WTC11 (cell line): ENCODE results near the gene SMYD3. TPM values are rescaled to one million over a fixed set of nuclear protein-coding genes. Genes with fewer than 3 reads are reported as not detected.

Experiments
- ATAC-seq: fragments of 200-7000 bp; cut with Tn5 transposase; 2 replicates; pipeline ENCODE4 v1.10.0; 2021; ENCODE audit warnings: mild to moderate bottlenecking, moderate library complexity
- CTCF ChIA-PET: fragments of 300-600 bp; sonication (Branson Sonifier 250); formaldehyde crosslinking; loops from one replicate; lab custom pipeline; 2021; ENCODE audit warnings: antibody characterized with exemption; lab: Charles Lee
- POLR2A ChIA-PET: fragments of 350-600 bp; sonication (Branson Sonifier 250); formaldehyde crosslinking; loops from one replicate; lab custom pipeline; 2021; ENCODE audit warnings: antibody characterized with exemption; lab: Charles Lee
- DNase-seq: peaks from one replicate; pipeline ENCODE4 v3.0.0; 2021; ENCODE audit warnings: low spot score
- H3K27ac Mint-ChIP-seq: 2 replicates; pipeline ENCODE4 v1.8.0; 2021; ENCODE audit warnings: mixed read lengths
- H3K27me3 Mint-ChIP-seq: 2 replicates; pipeline ENCODE4 v1.8.0; 2021; ENCODE audit warnings: low read depth, mild to moderate bottlenecking, moderate library complexity, mixed read lengths
- H3K36me3 Mint-ChIP-seq: 2 replicates; pipeline ENCODE4 v1.8.0; 2021; ENCODE audit warnings: mixed read lengths
- H3K4me1 Mint-ChIP-seq: 2 replicates; pipeline ENCODE4 v1.8.0; 2022; ENCODE audit warnings: mixed read lengths
- H3K4me3 Mint-ChIP-seq: 2 replicates; pipeline ENCODE4 v1.8.0; 2021; ENCODE audit warnings: mild to moderate bottlenecking, moderate library complexity, mixed read lengths
- H3K9me3 Mint-ChIP-seq: 2 replicates; pipeline ENCODE4 v1.8.0; 2021; ENCODE audit warnings: mixed read lengths
- ATF1 ChIP-seq: sonication (generic); formaldehyde crosslinking; IDR thresholded peaks from 2 replicates; pipeline ENCODE4 v1.8.1; 2023; ENCODE audit warnings: mild to moderate bottlenecking, moderate library complexity, missing genetic modification reagents
- ETV6 ChIP-seq: sonication (generic); formaldehyde crosslinking; IDR thresholded peaks from 2 replicates; pipeline ENCODE4 v1.8.1; 2022; ENCODE audit warnings: mild to moderate bottlenecking, missing genetic modification reagents
- FOXJ3 ChIP-seq: sonication (generic); formaldehyde crosslinking; IDR thresholded peaks from 2 replicates; pipeline ENCODE4 v1.9.0; 2021; ENCODE audit warnings: missing genetic modification reagents, mild to moderate bottlenecking, borderline replicate concordance
- FOXK1 ChIP-seq: sonication (generic); formaldehyde crosslinking; IDR thresholded peaks from 2 replicates; pipeline ENCODE4 v1.8.0; 2022; ENCODE audit warnings: mild to moderate bottlenecking, moderate library complexity, missing genetic modification reagents
- FOXP1 ChIP-seq: sonication (generic); formaldehyde crosslinking; IDR thresholded peaks from 2 replicates; pipeline ENCODE4 v1.8.0; 2022; ENCODE audit warnings: missing genetic modification reagents, mild to moderate bottlenecking, moderate library complexity, borderline replicate concordance
- GABPB1 ChIP-seq: sonication (generic); formaldehyde crosslinking; IDR thresholded peaks from 2 replicates; pipeline ENCODE4 v1.8.1; 2023; ENCODE audit warnings: mild to moderate bottlenecking, missing genetic modification reagents
- GRHL2 ChIP-seq: fragments of 250-450 bp; sonication (Bioruptor Pico); IDR thresholded peaks from 2 replicates; pipeline ENCODE4 v1.8.0; 2022; ENCODE audit warnings: mild to moderate bottlenecking, moderate library complexity; ENCODE audit not compliant: insufficient replicate concordance, severe bottlenecking
- GTF2I ChIP-seq: fragments of 250-450 bp; sonication (Bioruptor Pico); conservative IDR thresholded peaks from 2 replicates; pipeline ENCODE4 v1.4.0; 2021; ENCODE audit warnings: mild to moderate bottlenecking
- HMGA2 ChIP-seq: fragments of 250-450 bp; sonication (Bioruptor Pico); IDR thresholded peaks from 2 replicates; pipeline ENCODE4 v1.4.0; 2021; ENCODE audit warnings: mild to moderate bottlenecking, moderate library complexity
- MXD4 ChIP-seq: fragments of 250-450 bp; sonication (Bioruptor Pico); IDR thresholded peaks from 2 replicates; pipeline ENCODE4 v1.8.0; 2021; ENCODE audit warnings: mild to moderate bottlenecking, moderate library complexity, borderline replicate concordance
- NFATC4 ChIP-seq: fragments of 250-450 bp; sonication (Bioruptor Pico); IDR thresholded peaks from 2 replicates; pipeline ENCODE4 v1.9.0; 2021; ENCODE audit warnings: mild to moderate bottlenecking
- RORB ChIP-seq: fragments of 250-450 bp; sonication (Bioruptor Pico); IDR thresholded peaks from 2 replicates; pipeline ENCODE4 v1.9.0; 2021; ENCODE audit warnings: mild to moderate bottlenecking
- TEAD1 ChIP-seq: sonication (generic); formaldehyde crosslinking; IDR thresholded peaks from 2 replicates; pipeline ENCODE4 v1.8.0; 2022; ENCODE audit warnings: mild to moderate bottlenecking, missing genetic modification reagents
- TEAD4 ChIP-seq: sonication (generic); formaldehyde crosslinking; IDR thresholded peaks from 2 replicates; pipeline ENCODE4 v1.8.0; 2022; ENCODE audit warnings: mild to moderate bottlenecking, missing genetic modification reagents
- ZNF232 ChIP-seq: sonication (generic); formaldehyde crosslinking; IDR thresholded peaks from 2 replicates; pipeline ENCODE4 v1.8.0; 2022; ENCODE audit warnings: mild to moderate bottlenecking, missing genetic modification reagents
- ZNF263 ChIP-seq: sonication (generic); formaldehyde crosslinking; IDR thresholded peaks from 2 replicates; pipeline ENCODE4 v1.8.1; 2022; ENCODE audit warnings: low read depth, mild to moderate bottlenecking, moderate library complexity, missing genetic modification reagents
- total RNA-seq: library from RNA; stranded (reverse); gene quantifications from 3 replicates; pipeline ENCODE4 v1.2.3, GENCODE V29; 2021
- TF ChIP-seq, protein P1 (sequence below): fragments of 250-450 bp; sonication (Bioruptor Pico); IDR thresholded peaks from 2 replicates; pipeline ENCODE4 v1.9.0; 2021; ENCODE audit warnings: moderate library complexity, mild to moderate bottlenecking, inconsistent platforms, borderline replicate concordance
- TF ChIP-seq, protein P2 (sequence below): sonication (generic); formaldehyde crosslinking; IDR thresholded peaks from 2 replicates; pipeline ENCODE4 v1.8.1; 2022; ENCODE audit warnings: low read depth, mild to moderate bottlenecking, moderate library complexity, missing genetic modification reagents, borderline replicate concordance
- TF ChIP-seq, protein P3 (sequence below): sonication (generic); formaldehyde crosslinking; IDR thresholded peaks from 2 replicates; pipeline ENCODE4 v1.8.0; 2023; ENCODE audit warnings: missing genetic modification reagents
- TF ChIP-seq, protein P4 (sequence below): sonication (generic); formaldehyde crosslinking; IDR thresholded peaks from 2 replicates; pipeline ENCODE4 v1.8.0; 2022; ENCODE audit warnings: mild to moderate bottlenecking, missing genetic modification reagents
- TF ChIP-seq, protein P5 (sequence below): sonication (generic); formaldehyde crosslinking; IDR thresholded peaks from 2 replicates; pipeline ENCODE4 v1.8.0; 2022; ENCODE audit warnings: mild to moderate bottlenecking, missing genetic modification reagents
- TF ChIP-seq, protein P6 (sequence below): fragments of 200-600 bp; IDR thresholded peaks from 2 replicates; pipeline ENCODE4 v1.8.0; 2022; ENCODE audit warnings: antibody characterized with exemption

The SMYD3 gene
- total RNA-seq, 1 experiment from 2014 or later: 21.4 TPM

DNA sequence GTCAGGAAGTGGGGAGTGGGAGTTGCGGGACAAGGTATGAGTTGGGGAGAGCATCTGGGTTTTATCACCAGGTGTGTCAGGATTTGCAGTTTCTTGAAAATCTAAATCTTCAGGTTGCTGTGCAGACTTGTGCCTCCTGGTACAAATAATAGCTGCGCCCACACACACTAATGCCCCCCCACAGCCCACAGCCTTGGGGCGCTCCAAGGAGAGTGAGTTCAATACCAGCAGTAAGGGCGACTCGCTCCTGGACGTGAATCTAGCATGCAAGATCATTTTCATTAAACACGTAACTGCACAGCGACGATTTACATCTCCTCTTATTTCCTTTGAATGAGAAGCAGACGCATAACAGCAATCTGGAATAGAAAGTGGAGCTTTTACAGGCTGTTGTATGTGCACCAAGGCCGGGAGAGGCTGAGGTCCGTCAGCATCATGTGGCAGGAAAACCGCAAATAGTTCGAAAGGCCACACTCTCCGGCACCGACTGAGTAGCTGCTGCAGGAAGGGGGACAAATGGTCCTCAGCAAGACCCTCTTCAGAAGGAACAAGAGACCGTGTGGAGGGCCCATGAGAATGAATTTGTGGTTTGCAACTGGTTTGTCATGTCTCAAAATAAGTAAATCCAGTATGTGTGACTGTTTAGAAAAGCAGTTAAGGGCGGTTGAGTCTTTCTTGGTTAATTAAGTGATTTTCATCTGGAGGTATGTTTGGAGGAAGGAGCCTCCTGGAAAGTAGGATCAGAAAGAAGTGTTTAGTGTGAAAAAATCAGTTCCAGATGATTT, 439.5 kb downstream of the SMYD3 start:
- DNase-seq (no peak), ATAC-seq (no peak; the same call in 1 of the 2 replicates)
- H3K27me3 Mint-ChIP-seq: peaks cover 81% of the 10 kb centered on the region
- CTCF ChIA-PET: interaction anchor here (0.5 kb wide), 1 partner anchor 428 kb away, joined by 3 read pairs; no protein-coding TSS in a partner anchor
- H3K4me3 Mint-ChIP-seq: no peak overlapping the region
- H3K36me3 Mint-ChIP-seq: no peaks in the 10 kb centered on the region
- no peak overlapping the region for H3K27ac Mint-ChIP-seq
- no peak for TF ChIP-seq FOXP1 (CRISPR knock-in tag)
- TF ChIP-seq, protein P1, sequence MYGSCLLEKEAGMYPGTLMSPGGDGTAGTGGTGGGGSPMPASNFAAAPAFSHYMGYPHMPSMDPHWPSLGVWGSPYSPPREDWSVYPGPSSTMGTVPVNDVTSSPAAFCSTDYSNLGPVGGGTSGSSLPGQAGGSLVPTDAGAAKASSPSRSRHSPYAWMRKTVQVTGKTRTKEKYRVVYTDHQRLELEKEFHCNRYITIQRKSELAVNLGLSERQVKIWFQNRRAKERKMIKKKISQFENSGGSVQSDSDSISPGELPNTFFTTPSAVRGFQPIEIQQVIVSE (CRISPR knock-in tag): no peak
- no peak for TF ChIP-seq FOXJ3
- TF ChIP-seq ATF1 (CRISPR knock-in tag): no peak
- no peak for TF ChIP-seq FOXK1 (CRISPR knock-in tag)
- no peak for TF ChIP-seq NFATC4 (CRISPR knock-in tag)
- no peak for TF ChIP-seq ZNF263 (CRISPR knock-in tag)
- TF ChIP-seq, protein P2, sequence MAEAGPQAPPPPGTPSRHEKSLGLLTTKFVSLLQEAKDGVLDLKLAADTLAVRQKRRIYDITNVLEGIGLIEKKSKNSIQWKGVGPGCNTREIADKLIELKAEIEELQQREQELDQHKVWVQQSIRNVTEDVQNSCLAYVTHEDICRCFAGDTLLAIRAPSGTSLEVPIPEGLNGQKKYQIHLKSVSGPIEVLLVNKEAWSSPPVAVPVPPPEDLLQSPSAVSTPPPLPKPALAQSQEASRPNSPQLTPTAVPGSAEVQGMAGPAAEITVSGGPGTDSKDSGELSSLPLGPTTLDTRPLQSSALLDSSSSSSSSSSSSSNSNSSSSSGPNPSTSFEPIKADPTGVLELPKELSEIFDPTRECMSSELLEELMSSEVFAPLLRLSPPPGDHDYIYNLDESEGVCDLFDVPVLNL: no peak
- no peak for TF ChIP-seq MXD4 (CRISPR knock-in tag)
- no peak for TF ChIP-seq ETV6 (CRISPR knock-in tag)
- no peak for TF ChIP-seq HMGA2 (CRISPR knock-in tag)
- TF ChIP-seq, protein P3, sequence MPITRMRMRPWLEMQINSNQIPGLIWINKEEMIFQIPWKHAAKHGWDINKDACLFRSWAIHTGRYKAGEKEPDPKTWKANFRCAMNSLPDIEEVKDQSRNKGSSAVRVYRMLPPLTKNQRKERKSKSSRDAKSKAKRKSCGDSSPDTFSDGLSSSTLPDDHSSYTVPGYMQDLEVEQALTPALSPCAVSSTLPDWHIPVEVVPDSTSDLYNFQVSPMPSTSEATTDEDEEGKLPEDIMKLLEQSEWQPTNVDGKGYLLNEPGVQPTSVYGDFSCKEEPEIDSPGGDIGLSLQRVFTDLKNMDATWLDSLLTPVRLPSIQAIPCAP (CRISPR knock-in tag): no peak
- no peak for TF ChIP-seq GTF2I
- TF ChIP-seq ZNF232 (CRISPR knock-in tag): no peak
- TF ChIP-seq, protein P4, sequence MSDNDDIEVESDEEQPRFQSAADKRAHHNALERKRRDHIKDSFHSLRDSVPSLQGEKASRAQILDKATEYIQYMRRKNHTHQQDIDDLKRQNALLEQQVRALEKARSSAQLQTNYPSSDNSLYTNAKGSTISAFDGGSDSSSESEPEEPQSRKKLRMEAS: no peak
- POLR2A ChIA-PET: no interaction called here
- no peaks in the 10 kb centered on the region for H3K9me3 Mint-ChIP-seq
- H3K4me1 Mint-ChIP-seq: peaks cover 55% of the 10 kb centered on the region

DNA sequence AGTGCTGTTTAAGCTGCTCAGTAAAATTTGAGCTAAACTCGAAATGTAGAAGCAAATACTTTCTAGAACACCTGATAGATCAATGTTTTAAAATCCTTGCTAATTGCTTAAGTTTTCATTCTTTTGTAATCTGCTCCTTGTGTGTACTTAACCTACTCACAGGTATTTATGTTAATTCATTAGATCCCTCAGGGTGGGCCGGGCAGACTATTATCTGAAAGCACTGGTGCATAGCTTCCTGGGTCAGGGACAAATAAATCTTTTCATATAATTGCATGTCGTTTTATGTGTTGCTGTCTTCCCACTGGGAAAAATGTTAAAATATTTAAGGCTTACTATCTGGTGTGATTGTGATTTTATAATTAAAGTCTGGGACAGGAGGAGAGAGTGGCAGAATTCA, 440.5 kb downstream of the SMYD3 start:
- no peaks in the 10 kb centered on the region for H3K36me3 Mint-ChIP-seq
- no peaks in the 10 kb centered on the region for H3K9me3 Mint-ChIP-seq
- no peak overlapping the region for H3K27ac Mint-ChIP-seq
- CTCF ChIA-PET: interaction anchor here (1.1 kb wide), 1 partner anchor 269 kb away, joined by 3 read pairs; no protein-coding TSS in a partner anchor
- H3K4me1 Mint-ChIP-seq: peaks cover 46% of the 10 kb centered on the region
- ATAC-seq: peak; percentile 80
- TF ChIP-seq TEAD1 (CRISPR knock-in tag) (peak; percentile 36; the same call in 1 of the 2 replicates), TEAD4 (CRISPR knock-in tag) (no peak)
- TF ChIP-seq, all 79 proteins: peak for 1
- peaks cover 81% of the 10 kb centered on the region for H3K27me3 Mint-ChIP-seq
- POLR2A ChIA-PET: no interaction called here
- peak overlapping the region; percentile 10 for H3K4me3 Mint-ChIP-seq
- peak; percentile 46 for DNase-seq

DNA sequence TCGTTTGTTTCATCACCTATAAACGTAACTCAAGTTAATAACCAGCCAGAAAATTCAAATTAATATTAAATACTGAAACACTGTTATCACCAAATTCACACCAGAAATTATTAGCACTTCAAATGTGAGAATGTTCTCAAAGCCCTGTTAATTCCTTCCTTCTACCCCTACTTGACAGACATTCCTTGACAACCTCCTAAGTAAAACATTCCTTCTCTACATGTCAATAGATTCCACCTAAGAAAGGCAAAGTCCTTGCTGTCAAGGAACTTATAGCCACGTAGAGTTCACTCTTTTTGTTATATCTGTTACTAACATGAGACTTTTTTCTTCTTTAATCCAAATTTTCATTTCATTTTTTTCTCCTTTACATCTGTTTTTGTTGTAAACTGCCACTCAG, 441.5 kb downstream of the SMYD3 start:
- H3K27ac Mint-ChIP-seq: no peak overlapping the region
- H3K9me3 Mint-ChIP-seq: no peaks in the 10 kb centered on the region
- peaks cover 45% of the 10 kb centered on the region for H3K4me1 Mint-ChIP-seq
- DNase-seq (no peak), ATAC-seq (0 out of 2 replicates have a peak, but pooled peaks have one; percentile 13)
- TF ChIP-seq, protein P5, sequence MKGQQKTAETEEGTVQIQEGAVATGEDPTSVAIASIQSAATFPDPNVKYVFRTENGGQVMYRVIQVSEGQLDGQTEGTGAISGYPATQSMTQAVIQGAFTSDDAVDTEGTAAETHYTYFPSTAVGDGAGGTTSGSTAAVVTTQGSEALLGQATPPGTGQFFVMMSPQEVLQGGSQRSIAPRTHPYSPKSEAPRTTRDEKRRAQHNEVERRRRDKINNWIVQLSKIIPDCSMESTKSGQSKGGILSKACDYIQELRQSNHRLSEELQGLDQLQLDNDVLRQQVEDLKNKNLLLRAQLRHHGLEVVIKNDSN: no peak
- TF ChIP-seq, protein P6, sequence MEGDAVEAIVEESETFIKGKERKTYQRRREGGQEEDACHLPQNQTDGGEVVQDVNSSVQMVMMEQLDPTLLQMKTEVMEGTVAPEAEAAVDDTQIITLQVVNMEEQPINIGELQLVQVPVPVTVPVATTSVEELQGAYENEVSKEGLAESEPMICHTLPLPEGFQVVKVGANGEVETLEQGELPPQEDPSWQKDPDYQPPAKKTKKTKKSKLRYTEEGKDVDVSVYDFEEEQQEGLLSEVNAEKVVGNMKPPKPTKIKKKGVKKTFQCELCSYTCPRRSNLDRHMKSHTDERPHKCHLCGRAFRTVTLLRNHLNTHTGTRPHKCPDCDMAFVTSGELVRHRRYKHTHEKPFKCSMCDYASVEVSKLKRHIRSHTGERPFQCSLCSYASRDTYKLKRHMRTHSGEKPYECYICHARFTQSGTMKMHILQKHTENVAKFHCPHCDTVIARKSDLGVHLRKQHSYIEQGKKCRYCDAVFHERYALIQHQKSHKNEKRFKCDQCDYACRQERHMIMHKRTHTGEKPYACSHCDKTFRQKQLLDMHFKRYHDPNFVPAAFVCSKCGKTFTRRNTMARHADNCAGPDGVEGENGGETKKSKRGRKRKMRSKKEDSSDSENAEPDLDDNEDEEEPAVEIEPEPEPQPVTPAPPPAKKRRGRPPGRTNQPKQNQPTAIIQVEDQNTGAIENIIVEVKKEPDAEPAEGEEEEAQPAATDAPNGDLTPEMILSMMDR: no peak
- TF ChIP-seq GABPB1: no peak
- no peak for TF ChIP-seq GRHL2 (CRISPR knock-in tag)
- TF ChIP-seq RORB (CRISPR knock-in tag): no peak
- H3K36me3 Mint-ChIP-seq: no peaks in the 10 kb centered on the region
- H3K4me3 Mint-ChIP-seq: no peak overlapping the region
- POLR2A ChIA-PET: no interaction called here
- CTCF ChIA-PET: no interaction called here
- H3K27me3 Mint-ChIP-seq: peaks cover 76% of the 10 kb centered on the region
